H9 (cell line): ENCODE results near the gene BRF1. TPM values are rescaled to one million over a fixed set of nuclear protein-coding genes. Genes with fewer than 3 reads are reported as not detected.

Experiments
- DNase-seq: peaks from one replicate; pipeline ENCODE4 v3.0.0-alpha.2; 2017
- H2AFZ ChIP-seq: one replicate; pipeline ENCODE4 v1.6.1; 2013; ENCODE audit warnings: mild to moderate bottlenecking, low read length, control low read depth, moderate library complexity
- H2AK5ac ChIP-seq: 2 replicates; pipeline ENCODE4 v1.6.1; 2013; ENCODE audit warnings: low read length, control low read depth, mixed read lengths; ENCODE audit not compliant: insufficient read length
- H2BK120ac ChIP-seq: one replicate; pipeline ENCODE4 v1.6.1; 2013; ENCODE audit warnings: low read depth, mild to moderate bottlenecking, low read length, control low read depth, inconsistent platforms; ENCODE audit not compliant: poor library complexity, severe bottlenecking
- H2BK12ac ChIP-seq: 2 replicates; pipeline ENCODE4 v1.6.1; 2013; ENCODE audit warnings: low read length, control low read depth, mixed read lengths, low read depth; ENCODE audit not compliant: insufficient read length
- H2BK15ac ChIP-seq: 2 replicates; pipeline ENCODE4 v1.6.1; 2013; ENCODE audit warnings: low read depth, low read length, control low read depth
- H2BK20ac ChIP-seq: one replicate; pipeline ENCODE4 v1.6.1; 2013; ENCODE audit warnings: low read depth, mild to moderate bottlenecking, low read length, control low read depth, inconsistent platforms; ENCODE audit not compliant: poor library complexity, severe bottlenecking
- H2BK5ac ChIP-seq: 2 replicates; pipeline ENCODE4 v1.6.1; 2013; ENCODE audit warnings: low read length, control low read depth, mixed read lengths; ENCODE audit not compliant: insufficient read length
- H3K14ac ChIP-seq: 2 replicates; pipeline ENCODE4 v1.6.1; 2013; ENCODE audit warnings: low read length, control low read depth; ENCODE audit not compliant: insufficient read depth
- H3K18ac ChIP-seq: 2 replicates; pipeline ENCODE4 v1.6.1; 2013; ENCODE audit warnings: low read depth, mild to moderate bottlenecking, mixed read lengths, low read length, control low read depth; ENCODE audit not compliant: insufficient read length
- H3K23ac ChIP-seq: 2 replicates; pipeline ENCODE4 v1.6.1; 2013; ENCODE audit warnings: low read length, control low read depth, mixed read lengths, low read depth; ENCODE audit not compliant: insufficient read length
- H3K23me2 ChIP-seq: 2 replicates; pipeline ENCODE4 v1.6.1; 2013; ENCODE audit warnings: low read depth, mild to moderate bottlenecking, mixed read lengths, low read length, control low read depth; ENCODE audit not compliant: insufficient read length, poor library complexity, severe bottlenecking
- H3K27ac ChIP-seq: 2 replicates; pipeline ENCODE4 v1.5.1; 2013; ENCODE audit warnings: low read length, control low read depth, mixed read lengths, low read depth; ENCODE audit not compliant: insufficient read length
- H3K27me3 ChIP-seq: 2 replicates; pipeline ENCODE4 v1.6.1; 2013; ENCODE audit warnings: low read length, control low read depth, inconsistent platforms; ENCODE audit not compliant: insufficient read depth
- H3K4ac ChIP-seq: 2 replicates; pipeline ENCODE4 v1.6.1; 2013; ENCODE audit warnings: low read depth, mild to moderate bottlenecking, control low read depth, inconsistent platforms, low read length, moderate library complexity
- H3K4me1 ChIP-seq: 2 replicates; pipeline ENCODE4 v1.6.1; 2013; ENCODE audit warnings: low read length, control low read depth, inconsistent platforms; ENCODE audit not compliant: insufficient read depth
- H3K4me2 ChIP-seq: 2 replicates; pipeline ENCODE4 v1.6.1; 2013; ENCODE audit warnings: low read length, control low read depth, mixed read lengths; ENCODE audit not compliant: insufficient read length, insufficient read depth
- H3K56ac ChIP-seq: 2 replicates; pipeline ENCODE4 v1.6.1; 2013; ENCODE audit warnings: low read depth, mild to moderate bottlenecking, mixed read lengths, low read length, control low read depth; ENCODE audit not compliant: insufficient read length
- H3K79me1 ChIP-seq: 2 replicates; pipeline ENCODE4 v1.6.1; 2013; ENCODE audit warnings: low read depth, mild to moderate bottlenecking, moderate library complexity, low read length, control low read depth, inconsistent platforms; ENCODE audit not compliant: insufficient read depth, poor library complexity, severe bottlenecking
- H3K79me2 ChIP-seq: 2 replicates; pipeline ENCODE4 v1.6.1; 2013; ENCODE audit warnings: low read length, control low read depth, inconsistent platforms; ENCODE audit not compliant: insufficient read depth
- H3K9ac ChIP-seq: 2 replicates; pipeline ENCODE4 v1.6.1; 2013; ENCODE audit warnings: low read length, control low read depth, mixed read lengths; ENCODE audit not compliant: insufficient read length; ENCODE audit errors: extremely low read depth
- H3K9me3 ChIP-seq: one replicate; pipeline ENCODE4 v1.6.1; 2013; ENCODE audit warnings: low read depth, low read length, inconsistent platforms; ENCODE audit not compliant: control insufficient read depth
- H3T11ph ChIP-seq: one replicate; pipeline ENCODE4 v1.6.1; 2013; ENCODE audit warnings: mild to moderate bottlenecking, low read length, control low read depth, inconsistent platforms
- H4K20me1 ChIP-seq: one replicate; pipeline ENCODE4 v1.6.1; 2013; ENCODE audit not compliant: control insufficient read depth, insufficient read length, insufficient read depth
- H4K5ac ChIP-seq: 2 replicates; pipeline ENCODE4 v1.6.1; 2013; ENCODE audit warnings: low read depth, mild to moderate bottlenecking, mixed read lengths, low read length, control low read depth; ENCODE audit not compliant: insufficient read length
- H4K8ac ChIP-seq: replicated peaks from 2 replicates; pipeline ENCODE4 v1.6.1; 2013; ENCODE audit warnings: low read length, control low read depth, mixed read lengths, low read depth; ENCODE audit not compliant: insufficient read length
- H4K91ac ChIP-seq: 2 replicates; pipeline ENCODE4 v1.6.1; 2013; ENCODE audit warnings: low read depth, mild to moderate bottlenecking, moderate library complexity, mixed read lengths, low read length, control low read depth; ENCODE audit not compliant: insufficient read length
- H3K27ac Mint-ChIP-seq, 3 experiments: 2 replicates in 2 of 3; 3 replicates in 1 of 3; pipeline ENCODE4 v1.8.0; 2020 to 2021; ENCODE audit warnings: mixed read lengths in 3 of 3, mild to moderate bottlenecking in 1 of 3, moderate library complexity in 1 of 3
- H3K27me3 Mint-ChIP-seq: 2 replicates; pipeline ENCODE4 v1.8.0; 2021; ENCODE audit warnings: low read depth, mild to moderate bottlenecking, moderate library complexity, mixed read lengths
- H3K36me3 Mint-ChIP-seq, 3 experiments: 2 replicates in 2 of 3; 3 replicates in 1 of 3; pipeline ENCODE4 v1.8.0; 2020 to 2021; ENCODE audit warnings: low read depth in 3 of 3, mixed read lengths in 3 of 3; ENCODE audit not compliant: insufficient read depth in 1 of 3
- H3K4me1 Mint-ChIP-seq, 2 experiments: 2 replicates each; pipeline ENCODE4 v1.8.0; 2020; ENCODE audit warnings: mixed read lengths in 2 of 2
- H3K4me3 Mint-ChIP-seq, 2 experiments: 2 replicates in 1 of 2; 3 replicates in 1 of 2; pipeline ENCODE4 v1.8.0; 2020 to 2021; ENCODE audit warnings: mild to moderate bottlenecking in 2 of 2, mixed read lengths in 2 of 2, moderate library complexity in 1 of 2
- H3K9me3 Mint-ChIP-seq, 2 experiments: 2 replicates in 1 of 2; 3 replicates in 1 of 2; pipeline ENCODE4 v1.8.0; 2020; ENCODE audit warnings: mild to moderate bottlenecking in 2 of 2, mixed read lengths in 2 of 2, moderate library complexity in 1 of 2
- CTCF ChIP-seq: fragments of 200-600 bp; sonication (generic); conservative IDR thresholded peaks from 3 replicates; pipeline ENCODE4 v1.8.0; 2021; ENCODE audit warnings: antibody characterized with exemption, mild to moderate bottlenecking
- WGBS: extraction: QIAGEN DNeasy Blood & Tissue Kit; methylation state at CpG from one replicate; pipeline ENCODE4 v1.1.7; 2013; ENCODE audit warnings: missing lambda C conversion rate, low lambda C conversion rate, mixed read lengths; ENCODE audit not compliant: insufficient read length; ENCODE audit errors: extremely low coverage; 5-methylcytosine and 5-hydroxymethylcytosine counted together
- total RNA-seq: library from RNA; stranded (reverse); gene quantifications from 2 replicates; pipeline ENCODE4 v1.2.1, GENCODE V29; 2021

Gene BRF1
- total RNA-seq, 1 experiment from 2014 or later, result 28.3 TPM

GRCh38 chr14:105228562-105228961, 72.2 kb downstream of the BRF1 start:
- Histone ChIP-seq H3K4me2 (no peak overlapping the region), H3K23me2 (no peaks in the 10 kb centered on the region), H2AFZ (no peak overlapping the region), H2BK120ac (no peak overlapping the region), H3K27me3 (no peaks in the 10 kb centered on the region), H4K20me1 (no peaks in the 10 kb centered on the region), H3K4ac (no peak overlapping the region), H2BK5ac (no peak overlapping the region), H2BK20ac (no peak overlapping the region), H3K18ac (no peak overlapping the region), H2BK12ac (no peak overlapping the region), H2AK5ac (no peak overlapping the region), H3K23ac (no peak overlapping the region), H2BK15ac (no peak overlapping the region), H3K4me1 (no peaks in the 10 kb centered on the region), H3K79me1 (no peaks in the 10 kb centered on the region), H4K5ac (no peak overlapping the region), H3K56ac (no peak overlapping the region), H3K14ac (no peak overlapping the region; the same call in 1 of the 2 replicates), H3T11ph (no peak overlapping the region), H3K9ac (no peak overlapping the region), H4K8ac (no peak overlapping the region), H3K27ac (no peak overlapping the region), H3K79me2 (no peaks in the 10 kb centered on the region; the same call in 1 of the 2 replicates), H4K91ac (no peak overlapping the region), H3K9me3 (no peaks in the 10 kb centered on the region)
- Mint-ChIP-seq H3K4me1 (no peaks in the 10 kb centered on the region), H3K36me3 (peaks cover 3 to 16% (median 5%) of the 10 kb centered on the region in 3 experiments; a peak in 4 of 7 replicates), H3K4me3 (no peak overlapping the region), H3K9me3 (peaks cover 0 to 2% of the 10 kb centered on the region in 2 experiments; a peak in 2 of 5 replicates), H3K27ac (peak overlapping the region in 1 of 3 experiments; percentile 94; a peak in 1 of 7 replicates), H3K27me3 (no peaks in the 10 kb centered on the region)
- TF ChIP-seq CTCF, result no peak
- no peak for DNase-seq
- no CpG with 5 or more reads among the region's 17 CpGs for WGBS
